Hematopoietic multipotent progenitor cell treated with erythropoietin and hydrocortisone succinate and interleukin-3 and kit ligand, for 6 days (in vitro differentiated cells): ENCODE data around the gene CUL3.
A peak's percentile ranks its signal among the peaks of the same experiment; 100 is the strongest.

Experiments used
- DNase-seq: peaks from one replicate; pipeline ENCODE4 v3.0.0-alpha.2; 2015

The CUL3 gene

DNA sequence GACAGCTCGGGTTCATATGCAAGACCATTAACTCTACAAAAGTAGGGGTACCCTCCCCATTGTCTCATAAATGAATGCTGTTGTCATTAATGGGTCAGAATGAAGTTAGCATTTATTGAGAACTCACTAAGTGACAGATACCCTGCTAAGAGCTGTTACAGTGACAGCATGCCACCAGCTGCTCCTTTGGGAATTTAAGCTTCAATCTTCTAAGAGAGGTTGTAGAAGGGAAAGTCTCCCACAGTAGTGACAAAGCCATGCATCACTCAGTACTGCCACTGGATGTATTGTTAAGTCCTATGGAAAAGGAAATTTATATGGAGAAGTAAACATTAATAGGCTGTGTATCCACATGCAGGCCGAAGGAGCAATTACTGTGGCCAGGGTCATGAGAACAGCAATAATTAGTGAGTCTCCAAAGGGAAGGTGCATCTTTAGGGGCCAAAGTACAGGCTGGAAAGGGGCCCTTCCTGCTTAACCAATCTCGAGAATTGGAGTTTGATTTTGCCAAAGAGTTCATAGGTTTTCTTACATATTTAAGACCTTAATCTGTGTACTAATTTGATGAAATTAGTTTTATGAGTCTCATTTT lies 118.8 kb downstream of the CUL3 start:
- DNase-seq = no peak

GRCh38 chr2:224461391-224461790 lies 123.8 kb downstream of the CUL3 start:
- DNase-seq = no peak

GRCh38 chr2:224457408-224458096 lies 127.6 kb downstream of the CUL3 start:
- no peak for DNase-seq

- no peak for DNase-seq
These were observed 131.3 kb downstream of the CUL3 start for GRCh38 chr2:224453892-224454291.

DNA sequence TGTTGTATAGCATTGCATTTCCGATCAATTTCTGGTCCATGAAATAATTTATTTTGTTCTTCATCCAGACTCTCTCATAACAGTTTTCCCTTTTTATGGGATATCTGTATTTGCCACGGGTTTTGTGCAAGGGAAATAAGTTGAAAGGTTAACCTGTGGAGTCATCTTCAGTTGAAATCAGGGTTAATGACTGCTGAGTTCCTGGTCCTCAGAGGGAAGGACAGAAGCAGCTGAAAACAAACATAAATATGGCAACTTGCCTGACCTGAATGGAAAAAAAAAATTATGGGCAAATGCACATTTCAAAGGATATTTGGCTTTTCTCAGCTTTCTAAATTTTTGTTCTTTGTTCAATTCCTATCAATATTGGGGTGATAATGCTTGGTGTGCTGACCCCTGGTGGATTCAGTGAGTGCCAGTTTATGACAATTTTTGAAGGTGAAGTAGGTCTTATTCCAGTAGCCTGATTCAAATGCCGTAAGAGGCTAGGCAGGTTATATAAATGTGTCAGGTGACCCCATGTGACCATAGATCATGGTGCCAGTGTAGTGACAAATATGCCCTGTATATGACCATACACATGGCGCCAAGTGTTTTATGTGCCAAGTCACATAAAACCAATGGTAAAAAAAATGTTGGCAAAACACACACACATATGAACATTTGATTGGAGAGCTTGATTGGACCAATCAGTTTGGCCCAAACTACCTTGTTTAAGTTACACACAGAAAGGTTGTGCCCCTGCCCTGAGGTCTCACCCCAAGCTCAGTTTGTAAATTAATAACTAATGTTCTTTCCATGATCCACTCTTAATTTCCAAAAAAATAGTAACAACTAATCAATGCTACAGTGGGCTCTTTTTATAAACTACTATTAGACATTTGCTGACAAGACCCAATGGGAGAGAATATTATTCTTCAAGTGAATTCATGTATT lies 135.7 kb downstream of the CUL3 start:
- DNase-seq = peak; percentile 76

DNA sequence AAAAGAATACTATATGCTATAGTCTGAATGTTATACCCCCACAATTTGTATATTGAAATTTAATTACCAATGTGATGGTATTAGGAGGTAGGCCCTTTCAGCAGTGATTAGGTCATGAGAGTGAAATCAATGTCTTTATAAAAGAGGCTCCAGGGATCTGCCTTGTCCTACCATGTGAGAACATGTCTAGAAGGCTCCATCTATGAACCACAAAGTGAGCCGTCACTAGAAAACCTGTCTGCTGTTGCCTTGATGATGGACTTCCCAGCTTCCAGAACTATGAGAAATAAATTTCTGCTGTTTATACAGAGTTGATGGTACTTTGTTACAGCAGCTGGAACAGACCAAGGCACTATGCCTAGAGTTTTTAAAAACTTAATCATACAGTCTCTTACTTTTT lies 136.9 kb downstream of the CUL3 start:
- DNase-seq = no peak

- DNase-seq = no peak
These were observed 140.4 kb downstream of the CUL3 start for GRCh38 chr2:224444783-224445182.

DNA sequence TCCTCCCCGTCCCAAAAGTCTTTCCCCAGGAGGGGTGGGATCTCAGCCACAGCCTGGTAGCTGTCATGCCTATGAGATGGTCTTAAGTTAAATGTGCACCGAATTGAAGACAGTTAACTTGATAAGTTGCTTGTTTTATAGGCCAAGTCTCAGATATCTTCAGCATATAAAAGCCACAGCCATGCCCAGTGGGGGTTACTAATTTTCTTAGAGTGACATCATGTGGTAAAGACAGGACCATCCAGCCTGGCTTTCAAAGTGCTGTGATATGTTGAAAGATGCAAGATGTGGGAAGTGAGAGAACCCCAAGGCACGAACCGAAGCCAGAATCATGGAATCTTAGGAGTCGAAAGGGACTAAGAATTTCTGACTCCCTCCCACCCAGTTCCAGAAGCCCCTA lies 141.1 kb downstream of the CUL3 start:
- peak; percentile 18 for DNase-seq

GRCh38 chr2:224442071-224442967 lies 142.8 kb downstream of the CUL3 start:
- DNase-seq = peak; percentile 66

DNA sequence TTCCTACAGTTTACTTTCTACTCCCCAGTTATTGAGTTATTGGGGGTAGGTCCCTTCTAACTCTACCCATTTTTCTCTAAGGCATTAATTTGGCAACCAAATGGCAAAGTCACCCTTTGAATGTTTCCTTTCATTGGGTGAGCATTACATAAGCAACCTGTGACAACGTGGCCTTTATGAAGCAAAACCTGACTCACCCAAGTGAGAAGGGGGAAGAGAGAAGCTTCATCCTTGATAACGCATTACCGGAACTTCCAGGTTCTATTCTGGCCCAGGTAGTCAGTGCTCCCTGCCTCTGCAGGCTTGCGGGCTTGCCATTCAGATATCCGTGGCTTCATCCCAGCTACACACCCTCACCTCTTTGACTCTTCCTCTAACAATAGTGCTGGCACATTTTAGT lies 144.2 kb downstream of the CUL3 start:
- no peak for DNase-seq

DNA sequence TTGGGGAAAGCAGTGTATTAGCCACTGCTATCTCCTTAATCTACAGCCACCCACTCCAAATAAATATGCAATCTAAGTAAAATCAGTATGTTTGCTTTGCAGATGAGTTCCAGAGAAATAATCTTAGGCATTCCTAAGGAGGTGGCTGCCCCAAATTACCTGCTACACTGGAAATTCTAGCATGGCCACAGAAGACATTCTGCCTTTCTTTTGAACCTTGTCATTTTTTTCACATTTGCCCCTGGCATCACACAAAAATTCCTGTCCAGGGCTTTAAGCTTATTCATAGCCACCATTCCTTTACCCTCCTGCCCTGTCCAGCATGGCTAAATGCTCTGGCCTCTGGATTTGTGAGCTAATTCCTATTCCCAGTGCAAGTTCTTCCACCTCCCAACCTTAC lies 146.4 kb downstream of the CUL3 start:
- no peak for DNase-seq

DNA sequence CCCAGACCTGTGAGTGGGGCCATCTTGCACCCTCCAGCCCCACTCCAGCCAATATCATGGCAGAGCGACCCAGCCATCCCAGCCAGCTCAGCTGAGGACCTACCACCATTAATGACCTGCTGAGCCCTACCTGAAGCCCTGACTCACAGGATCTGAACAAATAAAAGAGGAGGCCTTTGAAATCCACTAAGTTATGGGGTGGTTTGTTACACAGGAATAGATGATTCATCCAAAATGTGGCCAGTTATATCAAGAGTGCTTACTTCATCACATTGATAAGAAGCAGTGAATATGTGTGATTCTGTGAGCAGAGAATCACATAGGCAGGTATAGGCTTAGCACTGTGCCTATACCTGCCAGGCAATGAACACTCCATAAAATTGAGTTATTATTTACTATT lies 148.5 kb downstream of the CUL3 start:
- DNase-seq = no peak

GRCh38 chr2:224434618-224435017 lies 150.5 kb downstream of the CUL3 start:
- DNase-seq = no peak

GRCh38 chr2:224433442-224433841 lies 151.7 kb downstream of the CUL3 start:
- DNase-seq = no peak

GRCh38 chr2:224432003-224432579 lies 153.1 kb downstream of the CUL3 start:
- DNase-seq = no peak

DNA sequence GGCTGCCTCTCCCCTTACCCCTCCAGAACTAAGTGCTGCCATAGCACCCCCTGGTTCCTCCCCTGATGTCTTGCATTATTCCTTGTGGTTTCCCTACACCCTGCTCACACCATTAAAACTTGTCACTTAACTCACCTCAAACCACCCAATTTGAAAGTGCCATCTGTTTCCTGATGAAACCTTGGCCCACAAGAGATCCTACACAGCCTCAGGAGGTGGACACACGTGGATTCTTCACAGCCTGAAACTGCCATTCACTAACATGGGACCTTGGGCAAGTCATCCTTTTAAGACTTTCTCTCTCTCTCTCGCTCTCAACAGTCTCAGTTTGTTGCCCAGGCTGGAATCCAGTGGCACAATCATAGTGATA lies 155.7 kb downstream of the CUL3 start:
- DNase-seq = no peak

- DNase-seq = no peak
These were observed 156.2 kb downstream of the CUL3 start for GRCh38 chr2:224428787-224429440.

DNA sequence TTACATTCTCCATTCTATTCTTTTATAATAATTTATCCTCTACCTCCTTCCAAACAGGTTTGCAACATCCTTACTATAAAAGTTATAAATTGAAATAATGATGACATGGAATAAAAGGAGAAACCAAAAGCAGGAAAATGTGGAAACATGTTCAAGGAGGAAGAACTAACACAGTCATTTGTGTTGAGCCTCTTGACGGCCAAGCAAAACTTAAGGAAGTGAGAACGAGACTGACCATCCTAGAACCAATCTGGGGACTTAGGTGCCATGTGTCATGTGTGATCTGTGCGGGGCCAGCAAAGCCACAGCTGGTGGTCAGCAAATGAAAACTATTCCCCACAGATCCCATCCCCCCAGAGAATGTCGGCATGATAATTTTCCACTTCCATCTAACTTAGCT lies 157.7 kb downstream of the CUL3 start:
- no peak for DNase-seq

DNA sequence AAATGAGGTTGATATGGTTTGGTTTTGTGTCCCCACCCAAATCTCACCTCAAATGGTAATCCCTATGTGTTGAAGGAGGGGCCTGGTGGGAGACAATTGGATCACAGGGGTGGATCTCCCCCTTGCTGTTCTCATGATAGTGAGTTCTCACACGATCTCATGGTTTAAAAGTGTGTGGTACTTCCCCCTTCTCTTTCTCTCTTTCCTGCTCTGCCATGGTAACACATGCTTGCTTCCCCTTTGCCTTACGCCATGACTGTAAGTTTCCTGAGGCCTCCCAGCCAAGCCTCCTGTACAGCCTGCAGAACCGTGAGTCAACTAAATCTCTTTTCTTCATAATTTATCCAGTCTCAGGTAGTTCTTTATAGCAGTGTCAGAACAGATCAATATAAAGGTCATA lies 158.5 kb downstream of the CUL3 start:
- no peak for DNase-seq

DNA sequence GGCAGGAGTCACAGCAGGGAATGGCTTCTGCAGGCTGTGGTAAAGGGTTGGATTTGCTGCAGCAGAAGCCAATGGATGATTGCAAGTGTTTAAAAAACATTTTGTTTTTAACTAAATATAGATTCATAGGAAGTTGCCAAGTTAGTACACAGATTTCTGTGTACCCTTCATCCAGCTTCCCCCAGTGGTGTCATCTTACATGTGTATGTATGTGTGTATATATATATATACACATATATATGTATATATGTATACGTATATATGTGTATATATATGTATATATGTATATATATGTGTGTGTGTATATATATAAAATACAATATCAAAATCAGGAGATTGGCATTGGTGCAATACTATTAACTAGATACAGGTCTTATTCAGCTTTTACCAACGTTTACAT lies 164.1 kb downstream of the CUL3 start:
- no peak for DNase-seq
